G401.6 (cell line): ENCODE data around the gene DENND1A.
"Not testable (repeated sequence)": the region's sequence is repeated elsewhere in the genome, so short reads cannot be mapped to it uniquely, and the experiment has no call there.

ENCODE experiments used
- FAIRE-seq: peaks from 2 replicates; lab custom pipeline; 2012; peaks lifted over from hg19 to GRCh38; lab: Jason Lieb, UNC

The DENND1A gene

GRCh38 chr9:123453831-123454321 is 476.1 kb downstream of the DENND1A start:
- no peak for FAIRE-seq

- FAIRE-seq: no peak
Observed at GRCh38 chr9:123453076-123453667, 476.8 kb downstream of the DENND1A start.

- no peak for FAIRE-seq
Observed at GRCh38 chr9:123450996-123451395, 478.9 kb downstream of the DENND1A start.

GRCh38 chr9:123450098-123450770 is 479.7 kb downstream of the DENND1A start:
- no peak for FAIRE-seq

GRCh38 chr9:123447934-123448646 is 481.8 kb downstream of the DENND1A start:
- FAIRE-seq: no peak

GRCh38 chr9:123445981-123446610 is 483.8 kb downstream of the DENND1A start:
- FAIRE-seq: no peak

- FAIRE-seq: no peak
Observed at GRCh38 chr9:123445116-123445515, 484.8 kb downstream of the DENND1A start.

GRCh38 chr9:123441769-123442168 is 488.2 kb downstream of the DENND1A start:
- FAIRE-seq: no peak

GRCh38 chr9:123440256-123440655 is 489.7 kb downstream of the DENND1A start:
- FAIRE-seq: no peak

GRCh38 chr9:123438821-123439220 is 491.1 kb downstream of the DENND1A start:
- no peak for FAIRE-seq

- FAIRE-seq: no peak
Observed at GRCh38 chr9:123438321-123438720, 491.6 kb downstream of the DENND1A start.

- no peak for FAIRE-seq
Observed at GRCh38 chr9:123437201-123437600, 492.7 kb downstream of the DENND1A start.

- no peak for FAIRE-seq
Observed at GRCh38 chr9:123435471-123435870, 494.5 kb downstream of the DENND1A start.

- FAIRE-seq: no peak
Observed at GRCh38 chr9:123434619-123435240, 495.2 kb downstream of the DENND1A start.

- no peak for FAIRE-seq
Observed at GRCh38 chr9:123432331-123433236, 497.3 kb downstream of the DENND1A start.

- no peak for FAIRE-seq
Observed at GRCh38 chr9:123431581-123431980, 498.3 kb downstream of the DENND1A start.

- FAIRE-seq: not testable (repeated sequence)
Observed at GRCh38 chr9:123428450-123428849, 501.5 kb downstream of the DENND1A start.

- FAIRE-seq: no peak
Observed at GRCh38 chr9:123426406-123426805, 503.5 kb downstream of the DENND1A start.

GRCh38 chr9:123425836-123426365 is 504.0 kb downstream of the DENND1A start:
- FAIRE-seq: no peak

- FAIRE-seq: no peak
Observed at GRCh38 chr9:123425261-123425821, 504.6 kb downstream of the DENND1A start.
